Measurements from ENCODE around the gene MYNN. TPM values are rescaled to one million over a fixed set of nuclear protein-coding genes. Genes with fewer than 3 reads are reported as not detected.

The MYNN gene
- total RNA-seq, 1 experiment from 2014 or later: 18.2 TPM

DNA sequence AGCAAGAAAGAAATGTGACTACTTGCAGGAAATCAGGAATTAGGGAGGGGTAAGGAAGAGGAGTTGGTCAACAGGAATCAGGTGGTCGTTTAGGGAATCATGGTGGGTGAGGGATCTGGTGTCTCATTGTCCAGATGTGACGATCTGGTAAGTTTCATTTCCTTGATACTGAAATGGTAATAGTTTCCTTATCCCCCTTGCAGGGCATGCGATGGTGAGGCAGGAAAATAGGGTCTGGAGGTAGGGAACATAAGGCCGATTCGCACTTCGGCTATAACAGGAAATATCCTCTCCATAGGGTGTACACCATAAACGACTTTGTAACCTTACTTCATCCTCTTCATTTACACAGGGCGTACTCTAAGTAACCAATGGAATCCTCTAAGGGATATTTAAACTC, 40.1 kb downstream of the MYNN start:
- Histone ChIP-seq H3K27ac (no peak overlapping the region), H4K20me1 (ENCODE audit: insufficient read depth) (no peaks in the 10 kb centered on the region), H2AFZ (peak overlapping the region; percentile 86), H3K79me2 (ENCODE audit: low read depth) (no peaks in the 10 kb centered on the region), H3K4me2 (peak overlapping the region; percentile 89), H3F3A (ENCODE audit: insufficient read depth, low read depth) (peaks cover 5% of the 10 kb centered on the region; the same call in 1 of the 2 replicates), H3K4me1 (replicated peaks; ENCODE audit: insufficient read depth) (peaks cover 16% of the 10 kb centered on the region), H3K4me3 (peak overlapping the region; percentile 61), H3K36me3 (ENCODE audit: low read depth) (no peaks in the 10 kb centered on the region), H3K27me3 (ENCODE audit: insufficient read depth, low read depth) (no peaks in the 10 kb centered on the region), H3K9me2 (ENCODE audit: insufficient read depth) (no peaks in the 10 kb centered on the region), H3K9me3 (ENCODE audit: insufficient read depth, low read depth) (peaks cover 12% of the 10 kb centered on the region; the same call in 1 of the 2 replicates)
- no peak for DNase-seq
- TF ChIP-seq EZH2 (IDR thresholded peaks at IDR 0.05; ENCODE audit: low read depth): no peak
- TF ChIP-seq, protein P1, sequence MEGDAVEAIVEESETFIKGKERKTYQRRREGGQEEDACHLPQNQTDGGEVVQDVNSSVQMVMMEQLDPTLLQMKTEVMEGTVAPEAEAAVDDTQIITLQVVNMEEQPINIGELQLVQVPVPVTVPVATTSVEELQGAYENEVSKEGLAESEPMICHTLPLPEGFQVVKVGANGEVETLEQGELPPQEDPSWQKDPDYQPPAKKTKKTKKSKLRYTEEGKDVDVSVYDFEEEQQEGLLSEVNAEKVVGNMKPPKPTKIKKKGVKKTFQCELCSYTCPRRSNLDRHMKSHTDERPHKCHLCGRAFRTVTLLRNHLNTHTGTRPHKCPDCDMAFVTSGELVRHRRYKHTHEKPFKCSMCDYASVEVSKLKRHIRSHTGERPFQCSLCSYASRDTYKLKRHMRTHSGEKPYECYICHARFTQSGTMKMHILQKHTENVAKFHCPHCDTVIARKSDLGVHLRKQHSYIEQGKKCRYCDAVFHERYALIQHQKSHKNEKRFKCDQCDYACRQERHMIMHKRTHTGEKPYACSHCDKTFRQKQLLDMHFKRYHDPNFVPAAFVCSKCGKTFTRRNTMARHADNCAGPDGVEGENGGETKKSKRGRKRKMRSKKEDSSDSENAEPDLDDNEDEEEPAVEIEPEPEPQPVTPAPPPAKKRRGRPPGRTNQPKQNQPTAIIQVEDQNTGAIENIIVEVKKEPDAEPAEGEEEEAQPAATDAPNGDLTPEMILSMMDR (conservative IDR thresholded peaks at IDR 0.05): no peak
- CTCF ChIA-PET: interaction anchor here (0.9 kb wide), 1 partner anchor 101 kb away, joined by 3 read pairs; no protein-coding TSS in a partner anchor
- intact Hi-C loops (cut with micrococcal nuclease; ENCODE audit: unreplicated experiment): loop anchor here (1.0 to 2.0 kb wide), 3 partner anchors 40 to 224 kb away; partner anchors contain the start of genes GPR160, MYNN and SEC62
- BruUV-seq (replicated peaks): TSS peak; percentile 42
- POLR2A ChIA-PET (ENCODE audit: unreplicated experiment): no interaction called here

DNA sequence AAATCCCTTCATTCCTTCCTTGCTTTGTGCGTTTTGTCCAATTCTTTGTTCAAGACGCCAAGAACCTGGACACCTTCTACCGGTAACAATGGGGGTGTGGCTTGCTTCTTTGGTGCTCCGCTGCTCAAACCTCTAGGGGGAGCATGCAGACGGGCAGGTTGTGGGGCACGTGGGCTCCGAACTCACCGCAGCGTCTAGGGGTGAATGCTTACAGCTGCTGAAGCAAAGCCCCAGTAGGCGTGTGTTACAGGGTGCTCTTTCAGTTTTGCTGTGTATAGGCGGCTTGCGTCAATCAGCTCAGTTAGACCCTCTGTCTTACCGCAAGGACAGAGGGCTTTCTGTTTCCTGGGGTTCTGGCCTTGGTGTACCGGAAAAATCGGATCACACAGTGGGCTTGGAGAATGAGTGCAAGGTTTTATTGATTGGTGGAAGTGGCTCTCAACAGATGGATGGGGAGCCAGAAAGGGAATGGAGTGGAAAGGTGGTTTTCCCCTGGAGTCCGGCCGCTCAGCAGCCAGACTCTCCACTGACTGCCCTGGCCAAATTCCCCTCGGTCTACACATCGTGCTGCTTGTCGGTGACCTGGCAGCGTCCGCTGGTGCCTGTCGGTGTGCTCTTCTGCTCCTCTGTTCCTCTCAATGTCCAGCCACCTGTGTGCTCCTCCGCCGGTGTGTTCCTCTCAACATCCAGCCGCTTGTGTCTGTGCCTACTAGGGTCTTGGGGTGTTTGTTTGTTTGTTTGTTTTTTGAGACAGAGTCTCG, 40.7 kb downstream of the MYNN start:
- ChIA-PET CTCF (interaction anchor here (0.9 kb wide), 1 partner anchor 100 kb away, joined by 3 read pairs; no protein-coding TSS in a partner anchor), POLR2A (ENCODE audit: unreplicated experiment) (interaction anchor here (0.7 kb wide), 1 partner anchor 1051 kb away, joined by 3 read pairs; no protein-coding TSS in a partner anchor)
- Histone ChIP-seq H3K4me2 (peak overlapping the region; percentile 89), H3K9me2 (ENCODE audit: insufficient read depth) (no peaks in the 10 kb centered on the region), H3F3A (ENCODE audit: insufficient read depth, low read depth) (peaks cover 5% of the 10 kb centered on the region; the same call in 1 of the 2 replicates), H3K4me1 (replicated peaks; ENCODE audit: insufficient read depth) (peaks cover 16% of the 10 kb centered on the region), H3K36me3 (ENCODE audit: low read depth) (no peaks in the 10 kb centered on the region), H4K20me1 (ENCODE audit: insufficient read depth) (no peaks in the 10 kb centered on the region), H3K9me3 (ENCODE audit: insufficient read depth, low read depth) (peaks cover 12% of the 10 kb centered on the region; the same call in 1 of the 2 replicates), H2AFZ (peak overlapping the region; percentile 86), H3K4me3 (peak overlapping the region; percentile 61), H3K79me2 (ENCODE audit: low read depth) (no peaks in the 10 kb centered on the region), H3K27me3 (ENCODE audit: insufficient read depth, low read depth) (no peaks in the 10 kb centered on the region), H3K27ac (no peak overlapping the region)
- BruUV-seq (replicated peaks): no TSS peak
- intact Hi-C loops (cut with micrococcal nuclease; ENCODE audit: unreplicated experiment): loop anchor here (1.0 to 2.0 kb wide), 3 partner anchors 41 to 223 kb away; partner anchors contain the start of genes GPR160, MYNN and SEC62
- TF ChIP-seq, protein P1 (conservative IDR thresholded peaks at IDR 0.05): peak; percentile 74
- no peak for TF ChIP-seq EZH2 (IDR thresholded peaks at IDR 0.05; ENCODE audit: low read depth)
- peak; percentile 73 to 75 for DNase-seq

DNA sequence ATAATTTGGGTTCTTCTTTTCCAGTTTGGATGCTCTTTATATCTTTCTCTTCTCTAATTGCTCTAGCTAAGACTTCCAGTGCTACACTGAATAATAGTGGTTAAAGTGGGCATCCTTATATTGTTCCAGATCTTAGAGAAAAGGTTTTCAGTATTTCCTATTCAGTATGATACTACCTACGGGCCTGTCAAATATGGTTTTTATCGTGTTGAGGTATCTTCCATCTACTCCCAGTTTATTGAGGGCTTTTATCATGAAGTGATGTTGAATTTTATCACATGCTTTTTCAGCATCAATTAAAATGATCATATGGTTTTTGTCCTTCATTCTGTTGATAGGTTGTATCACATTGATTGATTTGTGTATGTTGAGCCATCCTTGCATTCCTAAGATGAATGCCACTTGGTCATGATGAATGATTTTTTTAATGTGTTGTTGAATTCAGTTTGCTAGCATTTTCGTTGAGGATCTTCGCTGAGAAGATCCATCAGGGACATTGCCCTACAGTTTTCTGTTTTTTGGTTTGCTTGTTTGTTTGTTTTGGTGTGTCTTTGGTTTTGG, 42.5 kb downstream of the MYNN start:
- Histone ChIP-seq H3F3A (ENCODE audit: insufficient read depth, low read depth) (peaks cover 5% of the 10 kb centered on the region; the same call in 1 of the 2 replicates), H3K4me2 (no peak overlapping the region), H3K79me2 (ENCODE audit: low read depth) (no peaks in the 10 kb centered on the region), H3K9me2 (ENCODE audit: insufficient read depth) (no peaks in the 10 kb centered on the region), H3K4me3 (no peak overlapping the region), H4K20me1 (ENCODE audit: insufficient read depth) (no peaks in the 10 kb centered on the region), H3K4me1 (replicated peaks; ENCODE audit: insufficient read depth) (peaks cover 16% of the 10 kb centered on the region), H3K27me3 (ENCODE audit: insufficient read depth, low read depth) (no peaks in the 10 kb centered on the region), H3K36me3 (ENCODE audit: low read depth) (no peaks in the 10 kb centered on the region), H2AFZ (no peak overlapping the region), H3K27ac (no peak overlapping the region), H3K9me3 (ENCODE audit: insufficient read depth, low read depth) (peaks cover 12% of the 10 kb centered on the region; the same call in 1 of the 2 replicates)
- ChIA-PET POLR2A (ENCODE audit: unreplicated experiment) (no interaction called here), CTCF (no interaction called here)
- BruUV-seq (replicated peaks): no TSS peak
- no peak for DNase-seq
- TF ChIP-seq EZH2 (IDR thresholded peaks at IDR 0.05; ENCODE audit: low read depth): no peak
- TF ChIP-seq, protein P1 (conservative IDR thresholded peaks at IDR 0.05): no peak
- intact Hi-C loops (cut with micrococcal nuclease; ENCODE audit: unreplicated experiment): no loop called here
